HG02981 (cell line): ENCODE measurements around the gene LEKR1.

Experiments used
- ATAC-seq: cut with Tn5 transposase; IDR thresholded peaks from one replicate; pipeline ENCODE4 v1.9.1; 2021; ENCODE audit warnings: mild to moderate bottlenecking, moderate library complexity; ENCODE audit not compliant: unreplicated experiment

Gene LEKR1

GRCh38 chr3:156973954-156974353, 147.8 kb downstream of the LEKR1 start:
- ATAC-seq, result no peak

DNA sequence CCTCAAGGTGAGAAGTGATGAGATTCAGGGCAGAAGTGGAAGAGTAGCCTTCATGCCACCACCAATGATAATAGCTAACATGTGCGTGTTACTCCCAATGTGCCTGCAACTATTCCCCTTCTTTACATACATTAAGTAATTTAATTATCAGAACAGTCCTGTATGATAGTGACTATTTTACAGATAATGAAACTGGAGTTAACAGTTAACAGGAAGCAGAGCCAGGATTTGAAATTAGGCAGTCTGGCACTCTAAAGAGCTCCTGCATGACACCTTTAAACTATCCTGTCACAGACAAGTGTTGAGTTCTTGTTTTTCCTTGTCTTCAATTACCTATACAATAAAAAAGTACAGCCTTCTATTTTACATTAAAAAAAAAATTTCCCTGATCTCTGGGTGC, 148.8 kb downstream of the LEKR1 start:
- no peak for ATAC-seq

DNA sequence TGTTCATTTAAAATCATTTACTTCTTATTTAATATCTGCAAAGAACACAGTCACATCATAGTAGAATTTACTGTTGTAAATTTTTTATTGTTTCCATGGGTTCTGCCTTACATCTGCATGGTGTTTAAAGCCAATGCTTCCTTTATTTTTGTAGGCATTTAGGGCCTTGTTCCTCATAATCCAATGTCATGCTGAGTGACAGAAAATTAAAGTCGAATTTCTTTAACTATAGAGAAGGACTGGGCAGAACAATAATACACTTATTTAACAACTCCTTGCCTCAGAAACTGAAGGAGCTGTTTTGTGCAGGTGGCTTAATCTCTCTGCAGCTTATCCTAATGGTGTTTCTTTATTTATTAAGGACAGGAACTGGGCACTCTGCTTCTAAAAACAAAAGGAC, 149.6 kb downstream of the LEKR1 start:
- no peak for ATAC-seq

DNA sequence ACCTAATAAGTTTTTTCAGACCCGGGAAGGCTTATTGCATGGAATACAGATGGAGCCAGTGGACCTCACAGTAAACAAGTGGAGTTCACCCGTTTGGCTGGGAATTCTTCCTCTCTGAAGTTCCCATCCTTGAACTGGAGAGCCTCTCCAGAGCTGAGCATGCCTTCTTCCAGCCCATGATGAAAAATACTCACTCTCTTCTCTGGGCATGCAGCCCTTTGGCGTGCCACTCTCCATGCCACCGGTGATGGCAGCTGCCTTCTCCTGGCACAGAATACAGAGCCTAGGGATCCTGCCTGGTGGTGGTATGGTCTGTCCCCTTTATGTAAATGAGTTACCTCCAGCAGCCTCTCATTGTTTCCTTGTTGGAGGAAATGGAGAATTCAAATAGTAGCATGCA, 150.8 kb downstream of the LEKR1 start:
- ATAC-seq, result no peak

- peak; percentile 88 for ATAC-seq
Measured at GRCh38 chr3:156978481-156978961, 152.4 kb downstream of the LEKR1 start.

DNA sequence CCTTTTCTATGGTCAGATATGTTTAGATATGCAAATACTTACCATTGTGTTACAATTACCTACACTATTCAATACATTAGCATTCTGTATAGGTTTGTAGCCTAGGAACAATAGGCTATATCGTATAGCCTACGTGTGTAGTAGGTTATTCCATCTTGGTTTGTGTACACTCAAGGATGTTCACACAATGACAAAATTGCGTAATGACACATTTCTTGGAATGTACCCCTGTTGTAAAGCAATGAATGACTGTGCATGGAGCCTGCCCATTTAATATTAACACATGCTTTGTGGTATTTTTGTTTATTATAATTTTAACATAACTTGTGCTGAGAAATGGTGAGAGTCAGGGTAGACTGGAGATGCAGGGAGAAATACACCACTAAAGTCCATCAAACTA, 154.9 kb downstream of the LEKR1 start:
- ATAC-seq, result no peak

DNA sequence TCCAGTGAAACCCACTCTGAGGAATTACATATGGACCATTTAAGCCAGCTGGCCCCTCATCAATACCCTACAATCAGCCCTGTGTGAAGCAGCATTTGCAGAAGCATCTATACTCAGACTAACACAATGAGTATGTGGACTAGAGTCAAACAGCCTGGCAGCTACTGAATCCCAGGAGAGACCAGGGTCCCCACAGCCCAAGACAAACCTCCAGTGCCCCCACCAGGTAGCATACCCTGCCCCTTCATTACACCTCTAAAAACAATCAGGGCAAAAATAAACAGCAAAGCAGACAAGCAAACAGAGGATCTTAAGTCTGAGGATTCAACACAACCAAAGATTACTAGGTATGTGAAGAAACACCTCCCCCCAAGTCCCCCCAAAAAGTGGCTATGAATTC, 157.4 kb downstream of the LEKR1 start:
- no peak for ATAC-seq

DNA sequence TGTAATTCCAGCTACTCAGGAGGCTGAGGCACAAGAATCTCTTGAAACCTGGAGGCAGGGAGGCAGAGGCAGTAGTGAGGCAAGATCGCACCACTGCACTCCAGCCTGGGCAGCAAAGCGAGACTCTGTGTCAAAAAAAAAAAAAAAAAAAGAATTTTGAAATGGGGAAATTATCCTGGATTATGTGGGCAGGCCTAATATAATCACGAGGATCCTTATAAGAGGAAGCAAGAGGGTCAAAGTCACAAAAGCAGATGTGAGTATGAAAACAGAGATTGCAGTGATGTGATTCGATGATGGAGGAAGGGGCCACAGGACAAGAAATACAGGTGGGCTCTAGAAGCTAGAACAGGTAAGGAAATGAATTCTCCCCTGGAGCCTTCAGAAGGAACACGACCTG, 159.6 kb downstream of the LEKR1 start:
- no peak for ATAC-seq

- no peak for ATAC-seq
Measured at GRCh38 chr3:156987946-156988345, 161.8 kb downstream of the LEKR1 start.

- no peak for ATAC-seq
Measured at GRCh38 chr3:156997351-156997750, 171.2 kb downstream of the LEKR1 start.

GRCh38 chr3:157001221-157001957, 175.2 kb downstream of the LEKR1 start:
- ATAC-seq, result no peak

GRCh38 chr3:157021679-157022078, 195.5 kb downstream of the LEKR1 start:
- no peak for ATAC-seq

GRCh38 chr3:157023226-157023625, 197.1 kb downstream of the LEKR1 start:
- no peak for ATAC-seq

DNA sequence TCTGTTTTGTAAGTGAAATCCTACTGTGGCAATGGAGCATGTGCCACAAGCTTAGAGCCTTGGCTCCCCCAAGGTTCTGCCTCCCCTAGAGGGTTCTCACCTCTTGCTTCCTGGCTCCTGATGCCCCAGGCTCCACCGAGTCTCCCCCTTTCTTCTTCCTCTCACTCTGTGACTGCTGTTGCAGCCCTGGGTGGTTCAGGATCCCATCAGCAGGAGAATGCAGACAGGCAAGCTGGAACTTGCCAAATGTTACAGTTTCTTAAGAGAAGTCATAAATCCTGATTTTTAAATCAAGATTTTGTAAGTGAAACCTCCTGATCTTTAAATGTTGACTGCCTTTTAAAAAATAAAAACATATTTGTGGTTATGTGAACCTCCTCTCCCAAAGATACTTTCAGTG, 199.9 kb downstream of the LEKR1 start:
- no peak for ATAC-seq

DNA sequence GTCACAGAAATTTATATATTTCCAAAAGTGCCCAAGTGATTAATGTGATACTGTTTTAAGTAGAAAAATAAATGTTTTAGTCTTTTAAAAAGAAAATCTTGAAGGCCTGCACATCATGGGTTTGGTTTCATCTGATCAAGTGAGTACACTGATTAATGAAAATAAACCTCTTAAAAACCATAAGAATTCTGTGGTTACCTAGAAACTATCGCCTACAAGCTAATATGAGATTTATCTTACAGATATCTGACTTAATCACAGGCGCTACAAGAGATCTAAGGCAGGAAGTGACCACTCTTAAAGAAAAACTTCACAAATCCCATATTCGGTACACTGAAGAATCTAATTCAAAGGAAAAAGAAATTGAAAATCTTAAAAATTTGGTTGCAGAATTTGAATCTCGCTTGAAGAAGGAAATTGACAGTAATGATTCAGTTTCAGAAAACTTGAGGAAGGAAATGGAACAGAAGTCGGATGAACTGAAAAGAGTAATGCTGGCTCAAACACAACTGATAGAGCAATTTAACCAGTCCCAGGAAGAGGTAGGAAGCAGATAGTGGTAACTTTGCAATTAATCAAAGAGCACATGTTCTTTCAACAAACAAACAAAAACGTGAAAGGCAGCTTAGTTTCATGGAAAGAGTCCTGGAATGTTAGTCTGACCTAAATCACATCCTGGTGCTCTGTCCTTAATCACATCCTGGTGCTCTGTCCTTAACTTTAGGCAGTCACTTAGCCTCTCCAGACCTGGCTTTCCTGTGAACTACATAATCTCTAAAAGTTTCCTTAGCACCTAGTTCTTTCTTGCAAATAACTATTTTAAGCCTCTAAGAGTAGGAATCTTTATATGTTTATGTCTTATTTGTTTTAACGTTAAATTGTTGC, 201.9 kb downstream of the LEKR1 start:
- ATAC-seq, result no peak

DNA sequence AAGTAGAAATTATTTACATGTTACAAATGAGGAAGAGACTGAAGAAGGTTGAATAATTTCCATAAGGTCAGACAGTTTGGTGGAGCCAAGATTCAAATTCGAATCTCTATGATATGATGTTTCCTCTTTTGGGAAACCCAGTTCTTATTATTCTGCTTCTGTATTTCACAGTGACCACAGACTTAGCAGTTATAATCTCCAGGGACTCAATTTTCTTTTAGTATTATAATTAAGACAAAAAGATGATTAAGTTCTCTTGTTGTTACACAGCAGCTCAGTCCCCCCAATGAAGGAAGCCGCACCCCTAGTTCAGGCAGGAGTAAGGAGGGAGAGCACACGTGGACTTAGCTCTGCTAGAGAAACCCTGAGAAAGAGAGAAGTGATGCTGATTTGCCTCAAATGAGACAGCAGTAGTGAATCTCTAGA, 203.2 kb downstream of the LEKR1 start:
- ATAC-seq, result peak; percentile 38

DNA sequence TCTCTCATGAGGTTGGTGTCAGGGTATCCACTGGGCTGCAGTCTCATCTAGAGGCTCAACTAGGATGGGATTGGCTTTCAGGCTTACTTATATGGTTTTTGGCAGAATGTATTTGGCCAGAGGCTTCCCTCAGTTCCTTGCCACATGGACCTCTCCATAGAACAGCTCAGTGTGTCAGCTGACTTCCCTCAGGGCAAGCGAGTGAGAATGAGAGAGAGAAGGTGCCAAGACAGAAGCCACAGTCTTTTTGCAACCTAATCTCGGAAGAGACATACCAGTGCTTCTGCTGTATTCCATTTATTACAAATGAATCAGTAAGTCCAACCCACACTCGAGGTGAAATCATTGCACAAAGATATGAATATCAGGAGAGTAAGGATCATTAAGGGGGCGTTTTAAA, 204.6 kb downstream of the LEKR1 start:
- no peak for ATAC-seq

DNA sequence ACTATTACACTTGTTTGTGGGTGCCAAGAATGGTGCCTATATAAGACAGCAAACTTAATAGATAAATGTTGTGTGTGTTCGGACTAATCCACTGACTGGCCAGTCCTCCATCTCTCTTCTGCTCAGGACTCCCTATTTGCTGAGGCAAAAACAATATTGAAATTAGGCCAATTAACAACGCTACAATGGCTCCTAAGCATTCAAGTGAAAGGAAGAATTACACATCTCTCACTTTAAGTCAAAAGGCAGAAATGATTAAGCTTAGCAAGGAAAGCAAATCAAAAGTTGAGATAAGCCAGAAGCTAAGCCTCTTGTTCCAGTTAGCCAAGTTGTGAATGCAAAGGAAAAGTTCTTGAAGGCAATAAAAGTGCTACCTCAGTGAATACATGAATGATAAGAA, 206.8 kb downstream of the LEKR1 start:
- ATAC-seq, result no peak

DNA sequence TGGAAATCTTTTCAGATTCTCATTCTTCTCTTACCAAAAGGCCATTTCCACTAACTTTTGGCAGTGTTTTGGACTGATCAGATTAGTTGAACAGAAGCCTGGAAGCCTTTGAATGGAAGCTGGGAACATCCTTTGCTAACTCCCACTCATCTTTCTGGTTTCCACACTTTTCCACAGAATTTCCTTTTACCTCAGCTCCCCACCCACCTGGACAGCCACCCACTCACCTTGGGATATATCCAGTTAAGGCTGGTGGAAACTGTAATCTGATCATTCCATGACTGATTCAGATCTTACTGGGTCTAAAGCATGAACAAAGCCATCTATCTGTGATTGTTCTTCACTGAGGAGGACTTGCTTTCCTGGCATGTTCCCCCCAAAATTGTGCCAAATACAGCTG, 214.3 kb downstream of the LEKR1 start:
- ATAC-seq, result no peak

- no peak for ATAC-seq
Measured at GRCh38 chr3:157042226-157042625, 216.1 kb downstream of the LEKR1 start.

DNA sequence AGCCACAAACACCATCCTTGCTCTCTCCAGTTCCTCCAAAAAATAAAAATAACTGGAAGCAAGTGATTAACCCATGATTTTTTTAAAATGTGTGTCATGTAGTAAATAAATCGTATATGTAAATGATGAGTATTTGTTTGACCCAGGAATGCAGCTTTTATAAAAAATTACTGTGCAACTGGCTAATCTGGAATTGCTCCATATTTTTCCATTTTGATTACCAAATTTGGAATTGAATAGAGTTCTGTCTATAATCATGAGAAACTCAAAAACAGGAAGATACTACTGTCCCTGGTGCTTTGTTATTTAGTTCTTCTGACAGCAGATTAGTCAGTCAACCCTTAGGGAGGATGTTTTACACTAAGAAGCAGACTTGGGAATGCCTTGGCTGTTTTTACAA, 217.6 kb downstream of the LEKR1 start:
- no peak for ATAC-seq

DNA sequence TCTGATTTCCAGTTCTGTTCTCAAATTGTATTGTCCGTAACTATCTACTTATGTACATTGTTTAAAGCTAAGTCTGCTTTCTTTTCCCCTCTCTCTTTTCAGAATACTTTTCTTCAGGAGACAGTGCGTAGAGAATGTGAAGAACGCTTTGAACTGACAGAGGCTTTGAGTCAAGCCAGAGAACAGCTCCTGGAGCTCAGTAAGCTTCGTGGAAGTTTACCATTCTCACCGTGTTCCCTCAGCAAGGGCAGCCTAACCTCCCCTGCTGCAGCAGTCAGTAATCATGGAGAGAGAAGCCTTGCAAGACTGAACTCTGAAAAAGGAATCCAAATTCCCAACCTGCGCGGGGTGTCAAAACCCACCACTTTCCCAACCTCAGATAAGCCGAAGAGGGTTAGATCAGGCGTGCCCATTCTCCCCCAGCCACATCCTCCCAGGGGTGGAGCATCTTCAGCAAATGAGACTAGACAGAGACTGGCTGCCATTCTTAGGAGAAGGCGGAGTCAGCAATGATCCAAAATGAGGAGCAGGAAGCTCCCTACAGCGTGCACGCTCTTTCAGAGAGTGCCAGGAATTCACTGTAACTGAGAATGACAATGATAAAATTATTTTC, 219.2 kb downstream of the LEKR1 start:
- ATAC-seq, result no peak
